Activated T-cell treated with anti-CD3 and anti-CD28 coated beads, Interleukin-2, amount 50 U/mL, for 48 hours (primary cell): Measurements from ENCODE around the gene LRRC8E.
"Not testable (repeated sequence)": the region's sequence is repeated elsewhere in the genome, so short reads cannot be mapped to it uniquely, and the experiment has no call there.

Source experiments
- DNase-seq, 2 experiments: peaks; one replicate each; pipeline ENCODE4 v3.0.0-alpha.2; 2020

LRRC8E gene

GRCh38 chr19:7921967-7922835, 33.9 kb downstream of the LRRC8E start:
- DNase-seq, result no peak

- DNase-seq, result no peak
Measured at GRCh38 chr19:7922836-7923195, 34.5 kb downstream of the LRRC8E start.

GRCh38 chr19:7923295-7924191, 35.2 kb downstream of the LRRC8E start:
- no peak for DNase-seq

- DNase-seq, result no peak
Measured at GRCh38 chr19:7924241-7924640, 35.9 kb downstream of the LRRC8E start.

GRCh38 chr19:7924651-7925170, 36.4 kb downstream of the LRRC8E start:
- no peak for DNase-seq

- peak; percentile 90 for DNase-seq
Measured at GRCh38 chr19:7925171-7925851, 37.0 kb downstream of the LRRC8E start.

- DNase-seq, result peak; percentile 83 to 87
Measured at GRCh38 chr19:7926021-7926726, 37.9 kb downstream of the LRRC8E start, which contains the start of gene CTXN1. CTXN1 (minus strand) TSS chr19:7926135; CDS start chr19:7925538, 597 bp downstream.

- DNase-seq, result no peak
Measured at GRCh38 chr19:7926727-7927604, 38.7 kb downstream of the LRRC8E start.

GRCh38 chr19:7927605-7928333, 39.5 kb downstream of the LRRC8E start:
- no peak for DNase-seq

GRCh38 chr19:7928334-7928706, 40.0 kb downstream of the LRRC8E start:
- DNase-seq, result no peak

GRCh38 chr19:7928741-7929701, 40.7 kb downstream of the LRRC8E start:
- DNase-seq, result peak; percentile 75 to 77

- not testable (repeated sequence) for DNase-seq
Measured at GRCh38 chr19:7930030-7930429, 41.7 kb downstream of the LRRC8E start.

GRCh38 chr19:7930765-7931164, 42.5 kb downstream of the LRRC8E start:
- DNase-seq, result no peak

GRCh38 chr19:7931221-7932061, 43.1 kb downstream of the LRRC8E start:
- DNase-seq, result no peak

GRCh38 chr19:7932276-7932929, 44.1 kb downstream of the LRRC8E start:
- DNase-seq, result no peak

GRCh38 chr19:7932930-7933300, 44.6 kb downstream of the LRRC8E start:
- DNase-seq, result no peak

GRCh38 chr19:7933411-7933810, 45.1 kb downstream of the LRRC8E start:
- DNase-seq, result no peak
